OCI-LY7 (cell line): ENCODE measurements around the gene SERPINA3. TPM values are rescaled to one million over a fixed set of nuclear protein-coding genes. Genes with fewer than 3 reads are reported as not detected.

Experiments
- BruUV-seq: library from RNA; stranded (reverse); fragments of 400-500 nt; replicated peaks from 2 replicates; lab custom pipeline; 2021; lab: Mats Ljungman, UMichigan
- CTCF ChIA-PET: fragments of 300-600 bp; sonication (Branson Sonifier 250); formaldehyde crosslinking; loops from one replicate; lab custom pipeline; 2022; ENCODE audit warnings: antibody characterized with exemption; ENCODE audit not compliant: unreplicated experiment; lab: Charles Lee
- POLR2A ChIA-PET: fragments of 300-600 bp; sonication (Branson Sonifier 250); formaldehyde crosslinking; loops from one replicate; lab custom pipeline; 2022; ENCODE audit warnings: antibody characterized with exemption; lab: Charles Lee
- DNase-seq: peaks from one replicate; pipeline ENCODE4 v3.0.0-alpha.2; 2015; ENCODE audit warnings: low spot score
- H2AFZ ChIP-seq: fragments of 200-600 bp; sonication (generic), shearing (Covaris generic); 2 replicates; pipeline ENCODE4 v1.6.1; 2014; ENCODE audit warnings: mild to moderate bottlenecking, antibody characterized with exemption, low read length, moderate library complexity
- H3K27ac ChIP-seq: fragments of 200-600 bp; sonication (generic); 2 replicates; pipeline ENCODE4 v1.5.1; 2014; ENCODE audit warnings: mixed run types, low read depth, mild to moderate bottlenecking, moderate library complexity, low read length, inconsistent platforms; ENCODE audit not compliant: poor library complexity, severe bottlenecking
- H3K36me3 ChIP-seq: fragments of 200-600 bp; sonication (generic); 2 replicates; pipeline ENCODE4 v1.6.1; 2014; ENCODE audit warnings: mild to moderate bottlenecking, antibody characterized with exemption, low read length, moderate library complexity, mixed read lengths; ENCODE audit not compliant: insufficient read depth
- H3K4me1 ChIP-seq: fragments of 200-600 bp; sonication (generic); 2 replicates; pipeline ENCODE4 v1.5.1; 2014; ENCODE audit warnings: mild to moderate bottlenecking, low read length; ENCODE audit not compliant: insufficient read depth, poor library complexity, severe bottlenecking
- H3K4me2 ChIP-seq: fragments of 200-600 bp; sonication (generic); 2 replicates; pipeline ENCODE4 v1.6.1; 2014; ENCODE audit warnings: mild to moderate bottlenecking, low read length
- H3K4me3 ChIP-seq: fragments of 200-600 bp; sonication (generic); 2 replicates; pipeline ENCODE4 v1.5.1; 2014; ENCODE audit warnings: mild to moderate bottlenecking, low read depth, low read length; ENCODE audit not compliant: poor library complexity, severe bottlenecking
- H3K79me2 ChIP-seq: fragments of 200-600 bp; sonication (generic); 2 replicates; pipeline ENCODE4 v1.6.1; 2016; ENCODE audit warnings: low read depth, mild to moderate bottlenecking, low read length, moderate library complexity, mixed read lengths; ENCODE audit not compliant: insufficient read depth
- H3K9me2 ChIP-seq: fragments of 200-600 bp; sonication (generic); 2 replicates; pipeline ENCODE4 v1.6.1; 2016; ENCODE audit warnings: mild to moderate bottlenecking, low read length, mixed read lengths; ENCODE audit not compliant: insufficient read depth
- H3K9me3 ChIP-seq: fragments of 200-600 bp; sonication (generic); 2 replicates; pipeline ENCODE4 v1.6.1; 2014; ENCODE audit warnings: mild to moderate bottlenecking, mixed run types, low read length, mixed read lengths
- H4K20me1 ChIP-seq: fragments of 200-600 bp; sonication (generic); 2 replicates; pipeline ENCODE4 v1.6.1; 2014; ENCODE audit warnings: mild to moderate bottlenecking, antibody characterized with exemption, low read length, moderate library complexity, mixed read lengths; ENCODE audit not compliant: insufficient read depth
- EZH2phosphoT487 ChIP-seq: fragments of 200-600 bp; sonication (generic); IDR thresholded peaks from 2 replicates; pipeline ENCODE4 v1.6.1; 2018; ENCODE audit warnings: low read depth, borderline replicate concordance, mild to moderate bottlenecking, mixed run types, antibody characterized with exemption, low read length, moderate library complexity, mixed read lengths
- intact Hi-C: fragments of 100-400 bp; cut with micrococcal nuclease; formaldehyde crosslinking; loops from one replicate; pipeline ENCODE4 v1.10.0; 2022; ENCODE audit not compliant: unreplicated experiment
- total RNA-seq, 2 experiments: library from RNA; depleted of rRNA in 1 of 2; stranded (reverse); fragments of >200 nt in 1 of 2; shearing (Covaris generic) in 1 of 2; gene quantifications; 2 replicates each; pipeline ENCODE4 v1.2.3, GENCODE V29; 2014 to 2022
- TF ChIP-seq, protein P1 (sequence below): fragments of 200-600 bp; sonication (generic); conservative IDR thresholded peaks from 2 replicates; pipeline ENCODE4 v1.5.1; 2014; ENCODE audit warnings: mild to moderate bottlenecking, antibody characterized with exemption, low read length, moderate library complexity, mixed read lengths

SERPINA3 gene
- total RNA-seq, 2 experiments from 2014 or later = not detected

- Histone ChIP-seq H3K9me2 (no peaks in the 10 kb centered on the region), H3K4me3 (no peak overlapping the region), H3K79me2 (no peaks in the 10 kb centered on the region), H3K4me2 (no peak overlapping the region), H4K20me1 (no peaks in the 10 kb centered on the region), H2AFZ (no peak overlapping the region), H3K36me3 (no peaks in the 10 kb centered on the region), H3K27ac (no peak overlapping the region), H3K4me1 (no peaks in the 10 kb centered on the region), H3K9me3 (no peaks in the 10 kb centered on the region)
- intact Hi-C loops = no loop called here
- TF ChIP-seq, protein P1, sequence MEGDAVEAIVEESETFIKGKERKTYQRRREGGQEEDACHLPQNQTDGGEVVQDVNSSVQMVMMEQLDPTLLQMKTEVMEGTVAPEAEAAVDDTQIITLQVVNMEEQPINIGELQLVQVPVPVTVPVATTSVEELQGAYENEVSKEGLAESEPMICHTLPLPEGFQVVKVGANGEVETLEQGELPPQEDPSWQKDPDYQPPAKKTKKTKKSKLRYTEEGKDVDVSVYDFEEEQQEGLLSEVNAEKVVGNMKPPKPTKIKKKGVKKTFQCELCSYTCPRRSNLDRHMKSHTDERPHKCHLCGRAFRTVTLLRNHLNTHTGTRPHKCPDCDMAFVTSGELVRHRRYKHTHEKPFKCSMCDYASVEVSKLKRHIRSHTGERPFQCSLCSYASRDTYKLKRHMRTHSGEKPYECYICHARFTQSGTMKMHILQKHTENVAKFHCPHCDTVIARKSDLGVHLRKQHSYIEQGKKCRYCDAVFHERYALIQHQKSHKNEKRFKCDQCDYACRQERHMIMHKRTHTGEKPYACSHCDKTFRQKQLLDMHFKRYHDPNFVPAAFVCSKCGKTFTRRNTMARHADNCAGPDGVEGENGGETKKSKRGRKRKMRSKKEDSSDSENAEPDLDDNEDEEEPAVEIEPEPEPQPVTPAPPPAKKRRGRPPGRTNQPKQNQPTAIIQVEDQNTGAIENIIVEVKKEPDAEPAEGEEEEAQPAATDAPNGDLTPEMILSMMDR = no peak
- no peak for DNase-seq
- ChIA-PET POLR2A (no interaction called here), CTCF (no interaction called here)
- no TSS peak for BruUV-seq
Measured at GRCh38 chr14:94649543-94650443, 37.6 kb downstream of the SERPINA3 start.

DNA sequence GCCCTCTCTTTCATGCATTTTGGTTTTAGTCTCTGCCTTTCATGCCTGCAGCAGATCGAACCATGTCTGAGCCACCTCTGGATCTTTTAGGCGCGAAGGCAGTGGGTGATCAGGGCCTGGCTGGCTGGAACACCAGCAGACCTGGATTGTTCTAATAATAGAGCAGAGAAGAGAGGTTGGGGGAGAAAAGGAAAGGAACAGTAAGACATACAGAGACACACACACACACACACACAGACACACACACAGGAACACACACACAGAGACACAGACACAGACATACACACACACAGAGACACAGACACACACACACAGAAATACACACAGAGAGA lies 38.2 kb downstream of the SERPINA3 start:
- no peak overlapping the region for H3K4me2 ChIP-seq
- no peak overlapping the region for H3K4me3 ChIP-seq
- H2AFZ ChIP-seq = no peak overlapping the region
- H3K9me2 ChIP-seq = no peaks in the 10 kb centered on the region
- BruUV-seq = no TSS peak
- H3K79me2 ChIP-seq = no peaks in the 10 kb centered on the region
- DNase-seq = no peak
- ChIA-PET POLR2A (no interaction called here), CTCF (no interaction called here)
- H3K36me3 ChIP-seq = no peaks in the 10 kb centered on the region
- H3K27ac ChIP-seq = no peak overlapping the region
- no peaks in the 10 kb centered on the region for H3K9me3 ChIP-seq
- no peaks in the 10 kb centered on the region for H4K20me1 ChIP-seq
- TF ChIP-seq, protein P1 = no peak
- TF ChIP-seq EZH2phosphoT487 = no peak
- H3K4me1 ChIP-seq = no peaks in the 10 kb centered on the region
- intact Hi-C loops = no loop called here
